PFSK-1 (cell line): ENCODE data around the gene MVP.

Experiments
- FOXP2 ChIP-seq: optimal IDR thresholded peaks from 2 replicates; pipeline ENCODE3; 2011; ENCODE audit warnings: borderline replicate concordance, control low read depth, inconsistent platforms; ENCODE audit not compliant: insufficient read depth; ENCODE audit errors: extremely low read length, extremely low read depth
- POLR2AphosphoS5 ChIP-seq: IDR thresholded peaks from 2 replicates; pipeline ENCODE4 v1.6.1; 2012; ENCODE audit warnings: low read depth, mild to moderate bottlenecking, control low read depth, low read length, moderate library complexity
- SIN3A ChIP-seq: IDR thresholded peaks from 2 replicates; pipeline ENCODE4 v1.6.1; 2012; ENCODE audit warnings: mild to moderate bottlenecking, low read length, moderate library complexity, borderline replicate concordance; ENCODE audit not compliant: insufficient read depth
- TAF1 ChIP-seq: IDR thresholded peaks from 2 replicates; pipeline ENCODE4 v1.6.1; 2012; ENCODE audit warnings: low read length, control low read depth, borderline replicate concordance; ENCODE audit not compliant: insufficient read depth
- TF ChIP-seq, protein P1 (sequence below), 2 experiments: IDR thresholded peaks; 2 replicates each; pipeline versions ENCODE4 v1.6.1 to v1.8.0; 2011 to 2012; ENCODE audit warnings: low read depth in 2 of 2, low read length in 2 of 2, control low read depth in 1 of 2, inconsistent platforms in 1 of 2, mild to moderate bottlenecking in 1 of 2, moderate library complexity in 1 of 2; ENCODE audit not compliant: insufficient read depth in 1 of 2

DNA sequence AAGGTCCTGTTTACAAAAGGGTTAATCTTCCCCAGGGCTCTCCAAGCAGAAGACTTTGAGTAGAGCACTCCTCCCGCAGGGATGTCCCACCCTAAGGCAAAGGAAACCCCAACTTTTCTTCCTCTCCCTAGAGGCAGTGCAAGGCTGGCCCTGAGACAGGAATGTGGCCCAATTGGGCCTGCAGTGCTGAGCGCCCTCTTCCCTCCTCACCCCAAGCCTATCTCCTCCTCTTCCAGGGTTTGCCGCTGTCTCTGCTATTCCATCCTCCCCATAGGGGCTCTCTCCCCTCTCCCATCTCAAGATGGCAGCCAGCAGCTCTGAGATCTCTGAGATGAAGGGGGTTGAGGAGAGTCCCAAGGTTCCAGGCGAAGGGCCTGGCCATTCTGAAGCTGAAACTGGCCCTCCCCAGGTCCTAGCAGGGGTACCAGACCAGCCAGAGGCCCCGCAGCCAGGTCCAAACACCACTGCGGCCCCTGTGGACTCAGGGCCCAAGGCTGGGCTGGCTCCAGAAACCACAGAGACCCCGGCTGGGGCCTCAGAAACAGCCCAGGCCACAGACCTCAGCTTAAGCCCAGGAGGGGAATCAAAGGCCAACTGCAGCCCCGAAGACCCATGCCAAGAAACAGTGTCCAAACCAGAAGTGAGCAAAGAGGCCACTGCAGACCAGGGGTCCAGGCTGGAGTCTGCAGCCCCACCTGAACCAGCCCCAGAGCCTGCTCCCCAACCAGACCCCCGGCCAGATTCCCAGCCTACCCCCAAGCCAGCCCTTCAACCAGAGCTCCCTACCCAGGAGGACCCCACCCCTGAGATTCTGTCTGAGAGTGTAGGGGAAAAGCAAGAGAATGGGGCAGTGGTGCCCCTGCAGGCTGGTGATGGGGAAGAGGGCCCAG lies 7.3 kb upstream of the MVP start:
- TF ChIP-seq SIN3A = no peak
- no peak for TF ChIP-seq TAF1
- no peak for TF ChIP-seq POLR2AphosphoS5
- TF ChIP-seq FOXP2 = no peak
- TF ChIP-seq, protein P1, sequence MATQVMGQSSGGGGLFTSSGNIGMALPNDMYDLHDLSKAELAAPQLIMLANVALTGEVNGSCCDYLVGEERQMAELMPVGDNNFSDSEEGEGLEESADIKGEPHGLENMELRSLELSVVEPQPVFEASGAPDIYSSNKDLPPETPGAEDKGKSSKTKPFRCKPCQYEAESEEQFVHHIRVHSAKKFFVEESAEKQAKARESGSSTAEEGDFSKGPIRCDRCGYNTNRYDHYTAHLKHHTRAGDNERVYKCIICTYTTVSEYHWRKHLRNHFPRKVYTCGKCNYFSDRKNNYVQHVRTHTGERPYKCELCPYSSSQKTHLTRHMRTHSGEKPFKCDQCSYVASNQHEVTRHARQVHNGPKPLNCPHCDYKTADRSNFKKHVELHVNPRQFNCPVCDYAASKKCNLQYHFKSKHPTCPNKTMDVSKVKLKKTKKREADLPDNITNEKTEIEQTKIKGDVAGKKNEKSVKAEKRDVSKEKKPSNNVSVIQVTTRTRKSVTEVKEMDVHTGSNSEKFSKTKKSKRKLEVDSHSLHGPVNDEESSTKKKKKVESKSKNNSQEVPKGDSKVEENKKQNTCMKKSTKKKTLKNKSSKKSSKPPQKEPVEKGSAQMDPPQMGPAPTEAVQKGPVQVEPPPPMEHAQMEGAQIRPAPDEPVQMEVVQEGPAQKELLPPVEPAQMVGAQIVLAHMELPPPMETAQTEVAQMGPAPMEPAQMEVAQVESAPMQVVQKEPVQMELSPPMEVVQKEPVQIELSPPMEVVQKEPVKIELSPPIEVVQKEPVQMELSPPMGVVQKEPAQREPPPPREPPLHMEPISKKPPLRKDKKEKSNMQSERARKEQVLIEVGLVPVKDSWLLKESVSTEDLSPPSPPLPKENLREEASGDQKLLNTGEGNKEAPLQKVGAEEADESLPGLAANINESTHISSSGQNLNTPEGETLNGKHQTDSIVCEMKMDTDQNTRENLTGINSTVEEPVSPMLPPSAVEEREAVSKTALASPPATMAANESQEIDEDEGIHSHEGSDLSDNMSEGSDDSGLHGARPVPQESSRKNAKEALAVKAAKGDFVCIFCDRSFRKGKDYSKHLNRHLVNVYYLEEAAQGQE (IDR thresholded peaks at IDR 0.05; ENCODE audit: insufficient read depth in 1 of 2, low read depth in 2 of 2, low read length in 2 of 2) = no peak
